A673 (cell line): ENCODE results near the gene LRRC74B.

Experiments used
- CTCF ChIP-seq: fragments of 300-800, 200-600 bp; sonication (generic); conservative IDR thresholded peaks from 2 replicates; pipeline ENCODE4 v1.5.1; 2017; ENCODE audit warnings: low read depth, mild to moderate bottlenecking, antibody characterized with exemption, low read length, moderate library complexity, mixed read lengths
- EZH2 ChIP-seq: fragments of 200-600 bp; sonication (generic); IDR thresholded peaks from 2 replicates; pipeline ENCODE4 v1.6.1; 2017; ENCODE audit warnings: borderline replicate concordance, low read depth, mild to moderate bottlenecking, mixed read lengths, antibody characterized with exemption, low read length; ENCODE audit not compliant: poor library complexity, severe bottlenecking

GRCh38 chr22:21038405-21038804, 7.3 kb upstream of the LRRC74B start:
- no peak for TF ChIP-seq CTCF
- no peak for TF ChIP-seq EZH2
